Measurements from ENCODE around the gene OGFOD3. TPM values are rescaled to one million over a fixed set of nuclear protein-coding genes. Genes with fewer than 3 reads are reported as not detected.

OGFOD3 gene
- total and polyA plus RNA-seq, 2 experiments from 2014 or later = 9.6 to 24.6 TPM

DNA sequence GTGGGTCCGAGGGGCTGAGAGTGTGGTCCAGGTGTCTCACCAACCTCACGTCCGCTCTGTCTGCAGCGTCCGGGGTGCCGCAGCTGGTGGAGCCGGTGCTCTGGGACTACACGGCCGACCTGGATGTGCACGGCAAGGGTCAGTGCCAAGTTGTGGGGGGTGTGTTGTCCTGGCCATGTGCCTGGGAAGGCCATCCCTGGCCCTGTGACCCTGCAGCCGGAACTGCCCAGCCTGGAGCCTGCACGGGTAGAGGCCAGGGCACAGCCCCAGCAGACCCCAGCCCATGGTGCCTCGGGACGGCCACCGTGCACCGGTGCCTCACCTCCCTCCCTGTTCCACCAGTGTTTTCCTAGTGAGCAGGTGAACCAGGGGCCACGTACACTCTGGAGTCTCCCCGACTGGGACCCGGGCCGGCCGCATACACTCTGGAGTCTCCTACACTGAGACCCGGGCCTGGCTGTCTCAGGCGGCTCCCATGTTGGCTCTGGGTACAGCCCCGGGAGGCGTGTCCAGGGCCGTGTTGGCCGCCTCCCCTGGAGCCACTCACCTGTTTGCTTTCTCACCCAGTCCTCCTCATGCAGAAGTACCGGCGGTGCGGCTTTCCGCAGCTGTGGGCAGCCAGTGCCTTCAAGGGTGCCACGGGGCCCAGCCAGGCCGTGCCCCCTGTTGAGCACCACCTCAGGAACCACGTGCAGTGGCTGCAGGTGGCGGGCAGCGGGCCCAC, 18.4 kb upstream of the OGFOD3 start:
- H3K36me3 ChIP-seq (ENCODE audit: insufficient read depth) = no peaks in the 10 kb centered on the region
- Mint-ChIP-seq H3K4me3 (no peak overlapping the region), H3K27me3 (ENCODE audit: insufficient read depth, low read depth, poor library complexity) (peaks cover 18% of the 10 kb centered on the region), H3K36me3 (ENCODE audit: low read depth) (peaks cover 4% of the 10 kb centered on the region; the same call in 2 of the 3 replicates), H3K4me1 (peaks cover 18% of the 10 kb centered on the region), H3K9me3 (no peaks in the 10 kb centered on the region), H3K27ac (no peak overlapping the region)
- no peaks in the 10 kb centered on the region for H4K20me1 ChIP-seq (replicated peaks; ENCODE audit: insufficient read depth)
- H3K4me3 ChIP-seq = no peak overlapping the region
- no peak overlapping the region for H3K27ac ChIP-seq (ENCODE audit: low read depth)
- H3K27me3 ChIP-seq (ENCODE audit: insufficient read depth) = no peaks in the 10 kb centered on the region
- no peak overlapping the region for H2AFZ ChIP-seq
- H3K4me1 ChIP-seq (ENCODE audit: insufficient read depth) = peaks cover 5% of the 10 kb centered on the region
- H3K9me2 ChIP-seq (ENCODE audit: insufficient read depth) = no peaks in the 10 kb centered on the region
- DNase-seq (ENCODE audit: low spot score) = no peak
- no peaks in the 10 kb centered on the region for H3F3A ChIP-seq (replicated peaks; ENCODE audit: low read depth)
- H3K79me2 ChIP-seq (replicated peaks; ENCODE audit: insufficient read depth) = no peaks in the 10 kb centered on the region
- ATAC-seq = no peak; the same call in 2 of the 3 replicates
- TF ChIP-seq JUNB (IDR thresholded peaks at IDR 0.05; ENCODE audit: unreplicated experiment) (no peak), POLR2AphosphoS5 (IDR thresholded peaks at IDR 0.05; ENCODE audit: low read depth) (no peak), EZH2 (IDR thresholded peaks at IDR 0.05; ENCODE audit: low read depth, unreplicated experiment) (no peak), STAT1 (IDR thresholded peaks at IDR 0.05; ENCODE audit: unreplicated experiment) (no peak), ZNF331 (CRISPR knock-in tag; IDR thresholded peaks at IDR 0.05; ENCODE audit: low read depth) (no peak), EZH2phosphoT487 (IDR thresholded peaks at IDR 0.05; ENCODE audit: unreplicated experiment) (no peak), ZNF114 (CRISPR knock-in tag; IDR thresholded peaks at IDR 0.05) (no peak)
- TF ChIP-seq, protein P1, sequence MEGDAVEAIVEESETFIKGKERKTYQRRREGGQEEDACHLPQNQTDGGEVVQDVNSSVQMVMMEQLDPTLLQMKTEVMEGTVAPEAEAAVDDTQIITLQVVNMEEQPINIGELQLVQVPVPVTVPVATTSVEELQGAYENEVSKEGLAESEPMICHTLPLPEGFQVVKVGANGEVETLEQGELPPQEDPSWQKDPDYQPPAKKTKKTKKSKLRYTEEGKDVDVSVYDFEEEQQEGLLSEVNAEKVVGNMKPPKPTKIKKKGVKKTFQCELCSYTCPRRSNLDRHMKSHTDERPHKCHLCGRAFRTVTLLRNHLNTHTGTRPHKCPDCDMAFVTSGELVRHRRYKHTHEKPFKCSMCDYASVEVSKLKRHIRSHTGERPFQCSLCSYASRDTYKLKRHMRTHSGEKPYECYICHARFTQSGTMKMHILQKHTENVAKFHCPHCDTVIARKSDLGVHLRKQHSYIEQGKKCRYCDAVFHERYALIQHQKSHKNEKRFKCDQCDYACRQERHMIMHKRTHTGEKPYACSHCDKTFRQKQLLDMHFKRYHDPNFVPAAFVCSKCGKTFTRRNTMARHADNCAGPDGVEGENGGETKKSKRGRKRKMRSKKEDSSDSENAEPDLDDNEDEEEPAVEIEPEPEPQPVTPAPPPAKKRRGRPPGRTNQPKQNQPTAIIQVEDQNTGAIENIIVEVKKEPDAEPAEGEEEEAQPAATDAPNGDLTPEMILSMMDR (conservative IDR thresholded peaks at IDR 0.05; ENCODE audit: low read depth in 2 of 2) = no peak
- TF ChIP-seq, protein P2, sequence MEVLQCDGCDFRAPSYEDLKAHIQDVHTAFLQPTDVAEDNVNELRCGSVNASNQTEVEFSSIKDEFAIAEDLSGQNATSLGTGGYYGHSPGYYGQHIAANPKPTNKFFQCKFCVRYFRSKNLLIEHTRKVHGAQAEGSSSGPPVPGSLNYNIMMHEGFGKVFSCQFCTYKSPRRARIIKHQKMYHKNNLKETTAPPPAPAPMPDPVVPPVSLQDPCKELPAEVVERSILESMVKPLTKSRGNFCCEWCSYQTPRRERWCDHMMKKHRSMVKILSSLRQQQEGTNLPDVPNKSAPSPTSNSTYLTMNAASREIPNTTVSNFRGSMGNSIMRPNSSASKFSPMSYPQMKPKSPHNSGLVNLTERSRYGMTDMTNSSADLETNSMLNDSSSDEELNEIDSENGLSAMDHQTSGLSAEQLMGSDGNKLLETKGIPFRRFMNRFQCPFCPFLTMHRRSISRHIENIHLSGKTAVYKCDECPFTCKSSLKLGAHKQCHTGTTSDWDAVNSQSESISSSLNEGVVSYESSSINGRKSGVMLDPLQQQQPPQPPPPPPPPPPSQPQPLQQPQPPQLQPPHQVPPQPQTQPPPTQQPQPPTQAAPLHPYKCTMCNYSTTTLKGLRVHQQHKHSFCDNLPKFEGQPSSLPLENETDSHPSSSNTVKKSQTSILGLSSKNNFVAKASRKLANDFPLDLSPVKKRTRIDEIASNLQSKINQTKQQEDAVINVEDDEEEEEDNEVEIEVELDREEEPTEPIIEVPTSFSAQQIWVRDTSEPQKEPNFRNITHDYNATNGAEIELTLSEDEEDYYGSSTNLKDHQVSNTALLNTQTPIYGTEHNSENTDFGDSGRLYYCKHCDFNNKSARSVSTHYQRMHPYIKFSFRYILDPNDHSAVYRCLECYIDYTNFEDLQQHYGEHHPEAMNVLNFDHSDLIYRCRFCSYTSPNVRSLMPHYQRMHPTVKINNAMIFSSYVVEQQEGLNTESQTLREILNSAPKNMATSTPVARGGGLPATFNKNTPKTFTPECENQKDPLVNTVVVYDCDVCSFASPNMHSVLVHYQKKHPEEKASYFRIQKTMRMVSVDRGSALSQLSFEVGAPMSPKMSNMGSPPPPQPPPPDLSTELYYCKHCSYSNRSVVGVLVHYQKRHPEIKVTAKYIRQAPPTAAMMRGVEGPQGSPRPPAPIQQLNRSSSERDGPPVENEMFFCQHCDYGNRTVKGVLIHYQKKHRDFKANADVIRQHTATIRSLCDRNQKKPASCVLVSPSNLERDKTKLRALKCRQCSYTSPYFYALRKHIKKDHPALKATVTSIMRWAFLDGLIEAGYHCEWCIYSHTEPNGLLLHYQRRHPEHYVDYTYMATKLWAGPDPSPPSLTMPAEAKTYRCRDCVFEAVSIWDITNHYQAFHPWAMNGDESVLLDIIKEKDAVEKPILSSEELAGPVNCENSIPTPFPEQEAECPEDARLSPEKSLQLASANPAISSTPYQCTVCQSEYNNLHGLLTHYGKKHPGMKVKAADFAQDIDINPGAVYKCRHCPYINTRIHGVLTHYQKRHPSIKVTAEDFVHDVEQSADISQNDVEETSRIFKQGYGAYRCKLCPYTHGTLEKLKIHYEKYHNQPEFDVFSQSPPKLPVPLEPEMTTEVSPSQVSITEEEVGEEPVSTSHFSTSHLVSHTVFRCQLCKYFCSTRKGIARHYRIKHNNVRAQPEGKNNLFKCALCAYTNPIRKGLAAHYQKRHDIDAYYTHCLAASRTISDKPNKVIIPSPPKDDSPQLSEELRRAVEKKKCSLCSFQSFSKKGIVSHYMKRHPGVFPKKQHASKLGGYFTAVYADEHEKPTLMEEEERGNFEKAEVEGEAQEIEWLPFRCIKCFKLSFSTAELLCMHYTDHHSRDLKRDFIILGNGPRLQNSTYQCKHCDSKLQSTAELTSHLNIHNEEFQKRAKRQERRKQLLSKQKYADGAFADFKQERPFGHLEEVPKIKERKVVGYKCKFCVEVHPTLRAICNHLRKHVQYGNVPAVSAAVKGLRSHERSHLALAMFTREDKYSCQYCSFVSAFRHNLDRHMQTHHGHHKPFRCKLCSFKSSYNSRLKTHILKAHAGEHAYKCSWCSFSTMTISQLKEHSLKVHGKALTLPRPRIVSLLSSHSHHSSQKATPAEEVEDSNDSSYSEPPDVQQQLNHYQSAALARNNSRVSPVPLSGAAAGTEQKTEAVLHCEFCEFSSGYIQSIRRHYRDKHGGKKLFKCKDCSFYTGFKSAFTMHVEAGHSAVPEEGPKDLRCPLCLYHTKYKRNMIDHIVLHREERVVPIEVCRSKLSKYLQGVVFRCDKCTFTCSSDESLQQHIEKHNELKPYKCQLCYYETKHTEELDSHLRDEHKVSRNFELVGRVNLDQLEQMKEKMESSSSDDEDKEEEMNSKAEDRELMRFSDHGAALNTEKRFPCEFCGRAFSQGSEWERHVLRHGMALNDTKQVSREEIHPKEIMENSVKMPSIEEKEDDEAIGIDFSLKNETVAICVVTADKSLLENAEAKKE (CRISPR knock-in tag; IDR thresholded peaks at IDR 0.05) = no peak
- TF ChIP-seq, protein P3, sequence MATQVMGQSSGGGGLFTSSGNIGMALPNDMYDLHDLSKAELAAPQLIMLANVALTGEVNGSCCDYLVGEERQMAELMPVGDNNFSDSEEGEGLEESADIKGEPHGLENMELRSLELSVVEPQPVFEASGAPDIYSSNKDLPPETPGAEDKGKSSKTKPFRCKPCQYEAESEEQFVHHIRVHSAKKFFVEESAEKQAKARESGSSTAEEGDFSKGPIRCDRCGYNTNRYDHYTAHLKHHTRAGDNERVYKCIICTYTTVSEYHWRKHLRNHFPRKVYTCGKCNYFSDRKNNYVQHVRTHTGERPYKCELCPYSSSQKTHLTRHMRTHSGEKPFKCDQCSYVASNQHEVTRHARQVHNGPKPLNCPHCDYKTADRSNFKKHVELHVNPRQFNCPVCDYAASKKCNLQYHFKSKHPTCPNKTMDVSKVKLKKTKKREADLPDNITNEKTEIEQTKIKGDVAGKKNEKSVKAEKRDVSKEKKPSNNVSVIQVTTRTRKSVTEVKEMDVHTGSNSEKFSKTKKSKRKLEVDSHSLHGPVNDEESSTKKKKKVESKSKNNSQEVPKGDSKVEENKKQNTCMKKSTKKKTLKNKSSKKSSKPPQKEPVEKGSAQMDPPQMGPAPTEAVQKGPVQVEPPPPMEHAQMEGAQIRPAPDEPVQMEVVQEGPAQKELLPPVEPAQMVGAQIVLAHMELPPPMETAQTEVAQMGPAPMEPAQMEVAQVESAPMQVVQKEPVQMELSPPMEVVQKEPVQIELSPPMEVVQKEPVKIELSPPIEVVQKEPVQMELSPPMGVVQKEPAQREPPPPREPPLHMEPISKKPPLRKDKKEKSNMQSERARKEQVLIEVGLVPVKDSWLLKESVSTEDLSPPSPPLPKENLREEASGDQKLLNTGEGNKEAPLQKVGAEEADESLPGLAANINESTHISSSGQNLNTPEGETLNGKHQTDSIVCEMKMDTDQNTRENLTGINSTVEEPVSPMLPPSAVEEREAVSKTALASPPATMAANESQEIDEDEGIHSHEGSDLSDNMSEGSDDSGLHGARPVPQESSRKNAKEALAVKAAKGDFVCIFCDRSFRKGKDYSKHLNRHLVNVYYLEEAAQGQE (IDR thresholded peaks at IDR 0.05; ENCODE audit: unreplicated experiment) = no peak
- H3K4me2 ChIP-seq = no peak overlapping the region
